ENCODE data around the gene AZU1. TPM values are rescaled to one million over a fixed set of nuclear protein-coding genes. Genes with fewer than 3 reads are reported as not detected.
"Not testable (repeated sequence)": the region's sequence is repeated elsewhere in the genome, so short reads cannot be mapped to it uniquely, and the experiment has no call there.

The AZU1 gene
- total RNA-seq, 2 experiments from 2014 or later: not detected

DNA sequence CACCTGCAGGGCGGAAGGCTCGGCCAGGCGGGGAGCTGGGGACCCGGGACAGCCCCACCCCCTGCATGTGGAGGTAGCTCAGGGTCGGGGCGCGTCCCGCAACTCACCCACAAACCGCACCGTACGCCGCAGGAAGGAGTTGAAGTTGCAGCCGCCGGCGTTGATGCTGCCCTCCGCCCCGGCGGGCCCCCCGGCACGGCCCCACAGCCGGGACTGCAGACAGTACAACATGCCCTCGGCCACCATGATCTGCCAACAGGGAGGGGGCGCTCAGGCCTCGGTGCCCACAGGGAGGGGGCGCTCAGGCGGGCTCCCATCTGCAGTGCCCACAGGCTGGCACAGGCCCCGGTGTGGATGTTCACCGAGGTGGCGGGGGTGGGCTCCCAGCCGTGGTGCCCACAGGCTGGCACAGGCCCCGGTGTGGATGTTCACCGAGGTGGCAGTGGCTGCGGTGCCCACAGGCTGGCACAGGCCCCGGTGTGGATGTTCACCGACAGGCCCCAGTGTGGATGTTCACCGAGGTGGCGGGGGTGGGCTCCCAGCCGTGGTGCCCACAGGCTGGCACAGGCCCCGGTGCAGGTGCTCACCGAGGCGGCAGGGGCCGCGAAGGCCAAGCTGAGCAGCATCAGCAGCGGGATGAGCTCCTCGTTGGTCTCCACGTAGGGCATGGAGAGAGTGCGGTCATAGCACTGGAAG is 12.4 kb upstream of the AZU1 start:
- intact Hi-C loops (cut with micrococcal nuclease): no loop called here
- H3K9me3 Mint-ChIP-seq: peaks cover 2% of the 10 kb centered on the region
- DNase-seq: no peak
- no peak overlapping the region for H3K27ac Mint-ChIP-seq
- no peaks in the 10 kb centered on the region for H3K27me3 Mint-ChIP-seq (ENCODE audit: low read depth)
- H3K4me1 Mint-ChIP-seq (ENCODE audit: low read depth): no peaks in the 10 kb centered on the region
- CTCF ChIA-PET: interaction anchor here (0.5 to 0.6 kb wide), 2 partner anchors 48 to 792 kb away, joined by 3 to 4 read pairs; no protein-coding TSS in a partner anchor
- no peak overlapping the region for H3K4me3 Mint-ChIP-seq
- peaks cover 32% of the 10 kb centered on the region for H3K36me3 Mint-ChIP-seq (ENCODE audit: low read depth)

- intact Hi-C loops (cut with micrococcal nuclease): no loop called here
- CTCF ChIA-PET: interaction anchor here (0.6 kb wide), 1 partner anchor 48 kb away, joined by 3 read pairs; no protein-coding TSS in a partner anchor
- Mint-ChIP-seq H3K4me1 (ENCODE audit: low read depth) (no peaks in the 10 kb centered on the region), H3K27ac (no peak overlapping the region), H3K27me3 (ENCODE audit: low read depth) (no peaks in the 10 kb centered on the region), H3K4me3 (no peak overlapping the region), H3K9me3 (peaks cover 2% of the 10 kb centered on the region), H3K36me3 (ENCODE audit: low read depth) (peaks cover 27% of the 10 kb centered on the region)
- no peak for DNase-seq
Measured at GRCh38 chr19:815775-816499, 11.7 kb upstream of the AZU1 start.

- H3K27ac Mint-ChIP-seq: no peak overlapping the region
- peaks cover 2% of the 10 kb centered on the region for H3K9me3 Mint-ChIP-seq
- peaks cover 24% of the 10 kb centered on the region for H3K36me3 Mint-ChIP-seq (ENCODE audit: low read depth)
- H3K27me3 Mint-ChIP-seq (ENCODE audit: low read depth): no peaks in the 10 kb centered on the region
- no peak for DNase-seq
- intact Hi-C loops (cut with micrococcal nuclease): no loop called here
- CTCF ChIA-PET: no interaction called here
- H3K4me1 Mint-ChIP-seq (ENCODE audit: low read depth): no peaks in the 10 kb centered on the region
- no peak overlapping the region for H3K4me3 Mint-ChIP-seq
Measured at GRCh38 chr19:816500-816857, 11.2 kb upstream of the AZU1 start.

DNA sequence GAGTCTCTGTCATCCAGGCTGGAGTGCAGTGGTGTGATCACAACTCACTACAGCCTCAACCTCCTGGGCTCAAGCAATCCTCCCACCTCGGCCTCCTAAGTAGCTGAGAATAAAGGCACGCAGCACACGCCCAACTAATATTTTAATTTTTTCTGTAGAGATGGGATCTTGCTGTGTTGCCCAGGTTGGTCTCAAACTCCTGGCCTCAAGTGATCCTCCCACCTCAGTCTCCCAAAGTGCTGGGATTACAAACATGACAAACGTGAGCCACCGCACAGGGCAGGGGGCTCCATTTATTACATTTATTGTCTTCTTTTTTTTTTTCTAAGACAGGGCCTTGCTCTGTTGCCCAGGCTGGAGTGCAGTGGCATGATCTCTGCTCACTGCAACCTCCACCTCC is 7.4 kb upstream of the AZU1 start:
- H3K27ac Mint-ChIP-seq; H3K36me3 Mint-ChIP-seq (ENCODE audit: low read depth); intact Hi-C loops (cut with micrococcal nuclease); H3K4me3 Mint-ChIP-seq; DNase-seq; H3K4me1 Mint-ChIP-seq (ENCODE audit: low read depth); H3K9me3 Mint-ChIP-seq: not testable (repeated sequence)
- H3K27me3 Mint-ChIP-seq (ENCODE audit: low read depth): peaks cover 11% of the 10 kb centered on the region
- CTCF ChIA-PET: interaction anchor here (1.4 kb wide), 1 partner anchor 49 kb away, joined by 8 read pairs; no protein-coding TSS in a partner anchor

DNA sequence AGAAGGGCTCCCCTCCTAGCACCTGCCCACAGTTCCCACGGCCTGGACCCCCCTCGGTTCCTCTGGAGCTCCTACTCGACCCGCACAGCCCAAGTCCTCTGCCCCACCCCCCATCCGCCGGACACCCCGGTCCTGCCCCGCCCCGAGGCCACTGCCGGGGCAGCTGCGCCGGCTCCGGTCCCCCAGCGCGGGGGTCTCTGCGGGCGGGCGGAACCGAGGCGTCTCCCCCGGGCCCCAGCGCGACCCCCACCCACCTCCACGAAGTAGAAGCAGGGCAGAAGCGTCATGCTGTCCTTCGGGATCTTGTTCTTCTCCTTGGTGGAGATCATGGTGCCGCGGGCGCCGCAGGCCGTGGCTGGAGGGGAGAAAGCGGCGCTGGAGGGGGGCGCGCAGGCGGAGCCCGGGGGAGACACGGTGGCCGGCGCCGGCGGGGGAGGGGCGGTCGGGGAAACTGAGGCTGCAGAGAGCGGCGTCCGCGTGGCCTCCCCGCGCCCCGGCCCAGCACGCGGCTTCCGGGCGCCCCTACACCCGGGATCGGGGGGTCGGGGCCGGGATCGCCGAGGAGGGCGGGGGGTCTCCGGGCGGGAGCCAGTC is 6.3 kb upstream of the AZU1 start:
- Mint-ChIP-seq H3K27me3 (ENCODE audit: low read depth) (peaks cover 11% of the 10 kb centered on the region), H3K27ac (no peak overlapping the region), H3K36me3 (ENCODE audit: low read depth) (peaks cover 4% of the 10 kb centered on the region), H3K4me1 (ENCODE audit: low read depth) (peaks cover 3% of the 10 kb centered on the region), H3K9me3 (peaks cover 2% of the 10 kb centered on the region), H3K4me3 (no peak overlapping the region)
- no peak for DNase-seq
- CTCF ChIA-PET: interaction anchor here (1.4 kb wide), 1 partner anchor 50 kb away, joined by 8 read pairs; no protein-coding TSS in a partner anchor
- intact Hi-C loops (cut with micrococcal nuclease): no loop called here

DNA sequence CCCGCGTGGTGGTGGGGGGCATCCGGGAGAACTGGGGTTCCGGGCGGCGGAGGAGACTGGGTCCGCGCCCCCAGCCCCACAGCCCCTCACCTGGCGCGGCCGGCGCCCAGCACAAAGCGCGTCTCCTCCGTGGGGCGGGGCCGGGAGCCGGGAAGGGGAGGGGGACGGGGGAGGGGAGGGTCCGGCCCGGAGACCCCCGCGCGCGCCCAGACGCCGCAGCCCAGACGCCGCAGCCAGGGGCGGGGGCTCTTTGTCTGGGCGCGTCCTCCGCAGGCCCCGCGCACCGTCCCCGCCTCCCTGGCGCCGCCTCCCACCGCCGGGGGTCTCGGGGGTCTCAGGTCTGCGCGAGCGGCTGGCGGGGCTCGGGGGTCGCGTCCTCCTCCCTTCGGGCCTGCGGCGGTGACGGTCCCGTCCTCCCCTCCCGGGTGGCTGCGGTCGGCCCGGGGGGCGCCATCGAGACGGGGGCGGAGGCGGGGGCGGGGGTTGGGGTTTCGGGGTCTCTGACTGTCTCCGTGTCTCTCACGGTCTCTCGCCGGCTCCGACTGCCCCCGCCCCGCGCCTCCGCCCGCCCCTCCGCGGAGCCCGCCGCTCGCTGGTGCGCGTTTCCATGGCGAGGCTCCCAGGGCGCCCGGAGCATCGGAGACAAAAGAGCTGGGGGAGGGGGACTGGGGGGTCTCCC is 5.7 kb upstream of the AZU1 start, which contains the start of gene PLPPR3:
PLPPR3 (minus strand) TSS at position 131 of the 679 bp plus-strand sequence. CDS start 396 bp downstream, outside the sequence.
- Mint-ChIP-seq H3K9me3 (no peaks in the 10 kb centered on the region), H3K4me3 (no peak within 1 kb of the TSS), H3K27ac (no peak within 1 kb of the TSS), H3K4me1 (ENCODE audit: low read depth) (peaks cover 3% of the 10 kb centered on the region), H3K27me3 (ENCODE audit: low read depth) (peaks cover 11% of the 10 kb centered on the region), H3K36me3 (ENCODE audit: low read depth) (no peaks in the 10 kb centered on the region)
- intact Hi-C loops (cut with micrococcal nuclease): no loop called here
- CTCF ChIA-PET: no interaction called here
- no peak for DNase-seq

- CTCF ChIA-PET: interaction anchor here (0.7 kb wide), 1 partner anchor 970 kb away, joined by 3 read pairs; no protein-coding TSS in a partner anchor
- no peak overlapping the region for H3K27ac Mint-ChIP-seq
- peaks cover 11% of the 10 kb centered on the region for H3K27me3 Mint-ChIP-seq (ENCODE audit: low read depth)
- no peaks in the 10 kb centered on the region for H3K9me3 Mint-ChIP-seq
- intact Hi-C loops (cut with micrococcal nuclease): no loop called here
- no peaks in the 10 kb centered on the region for H3K36me3 Mint-ChIP-seq (ENCODE audit: low read depth)
- no peak for DNase-seq
- H3K4me1 Mint-ChIP-seq (ENCODE audit: low read depth): peaks cover 3% of the 10 kb centered on the region
- H3K4me3 Mint-ChIP-seq: no peak overlapping the region
Measured at GRCh38 chr19:823565-824121, 4.0 kb upstream of the AZU1 start.

- Mint-ChIP-seq H3K27me3 (ENCODE audit: low read depth) (peaks cover 11% of the 10 kb centered on the region), H3K27ac (no peak overlapping the region), H3K9me3 (no peaks in the 10 kb centered on the region), H3K36me3 (ENCODE audit: low read depth) (no peaks in the 10 kb centered on the region), H3K4me3 (no peak overlapping the region), H3K4me1 (ENCODE audit: low read depth) (peaks cover 3% of the 10 kb centered on the region)
- CTCF ChIA-PET: interaction anchor here (0.7 kb wide), 1 partner anchor 338 kb away, joined by 3 read pairs; no protein-coding TSS in a partner anchor
- no peak for DNase-seq
- intact Hi-C loops (cut with micrococcal nuclease): no loop called here
Measured at GRCh38 chr19:824885-825284, 2.8 kb upstream of the AZU1 start.

- CTCF ChIA-PET: no interaction called here
- no peaks in the 10 kb centered on the region for H3K9me3 Mint-ChIP-seq
- H3K36me3 Mint-ChIP-seq (ENCODE audit: low read depth): no peaks in the 10 kb centered on the region
- H3K4me1 Mint-ChIP-seq (ENCODE audit: low read depth): peaks cover 3% of the 10 kb centered on the region
- no peak for DNase-seq
- intact Hi-C loops (cut with micrococcal nuclease): no loop called here
- peaks cover 11% of the 10 kb centered on the region for H3K27me3 Mint-ChIP-seq (ENCODE audit: low read depth)
- no peak overlapping the region for H3K27ac Mint-ChIP-seq
- H3K4me3 Mint-ChIP-seq: no peak overlapping the region
Measured at GRCh38 chr19:825897-826644, 1.6 kb upstream of the AZU1 start.

GRCh38 chr19:827314-827709 is 325 bp upstream of the AZU1 start:
- intact Hi-C loops (cut with micrococcal nuclease): no loop called here

DNA sequence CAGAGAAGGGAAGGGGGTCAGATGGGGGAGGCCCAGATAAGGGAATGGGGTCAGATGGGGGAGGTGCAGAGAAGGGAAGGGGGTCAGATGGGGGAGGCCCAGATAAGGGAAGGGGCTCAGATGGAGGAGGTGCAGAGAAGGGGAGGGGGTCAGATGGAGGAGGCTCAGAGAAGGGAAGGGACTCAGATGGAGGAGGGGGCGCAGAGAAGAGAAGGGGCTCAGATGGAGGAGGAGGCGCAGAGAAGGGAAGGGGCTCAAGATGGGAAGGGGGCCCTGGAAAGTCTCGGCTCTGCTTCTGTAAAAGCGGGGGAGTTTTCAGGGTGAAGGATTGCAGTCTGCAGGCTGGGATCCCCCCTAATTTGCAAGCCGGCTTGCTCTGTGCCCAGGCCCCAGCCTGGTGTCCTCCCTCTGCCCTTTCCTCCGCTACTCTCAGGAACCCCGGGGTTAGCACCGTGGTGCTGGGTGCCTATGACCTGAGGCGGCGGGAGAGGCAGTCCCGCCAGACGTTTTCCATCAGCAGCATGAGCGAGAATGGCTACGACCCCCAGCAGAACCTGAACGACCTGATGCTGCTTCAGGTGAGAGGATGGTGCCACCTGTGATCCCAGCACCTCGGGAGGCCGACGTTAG is 1.6 kb downstream of the AZU1 start:
- Mint-ChIP-seq H3K9me3 (no peaks in the 10 kb centered on the region), H3K27me3 (ENCODE audit: low read depth) (peaks cover 1% of the 10 kb centered on the region), H3K27ac (no peak overlapping the region), H3K4me3 (no peak overlapping the region), H3K4me1 (ENCODE audit: low read depth) (no peaks in the 10 kb centered on the region), H3K36me3 (ENCODE audit: low read depth) (no peaks in the 10 kb centered on the region)
- no peak for DNase-seq
- intact Hi-C loops (cut with micrococcal nuclease): no loop called here
- CTCF ChIA-PET: no interaction called here

More at GRCh38 chr19:827314-827709, 325 bp upstream of the AZU1 start:
- DNase-seq: no peak
- Mint-ChIP-seq H3K36me3 (ENCODE audit: low read depth) (no peaks in the 10 kb centered on the region), H3K4me3 (no peak overlapping the region), H3K27ac (no peak overlapping the region), H3K9me3 (no peaks in the 10 kb centered on the region), H3K27me3 (ENCODE audit: low read depth) (peaks cover 11% of the 10 kb centered on the region), H3K4me1 (ENCODE audit: low read depth) (peaks cover 3% of the 10 kb centered on the region)
- CTCF ChIA-PET: no interaction called here
